ENCODE measurements around the gene CBX1.
"Not testable (repeated sequence)": the region's sequence is repeated elsewhere in the genome, so short reads cannot be mapped to it uniquely, and the experiment has no call there.

The CBX1 gene

DNA sequence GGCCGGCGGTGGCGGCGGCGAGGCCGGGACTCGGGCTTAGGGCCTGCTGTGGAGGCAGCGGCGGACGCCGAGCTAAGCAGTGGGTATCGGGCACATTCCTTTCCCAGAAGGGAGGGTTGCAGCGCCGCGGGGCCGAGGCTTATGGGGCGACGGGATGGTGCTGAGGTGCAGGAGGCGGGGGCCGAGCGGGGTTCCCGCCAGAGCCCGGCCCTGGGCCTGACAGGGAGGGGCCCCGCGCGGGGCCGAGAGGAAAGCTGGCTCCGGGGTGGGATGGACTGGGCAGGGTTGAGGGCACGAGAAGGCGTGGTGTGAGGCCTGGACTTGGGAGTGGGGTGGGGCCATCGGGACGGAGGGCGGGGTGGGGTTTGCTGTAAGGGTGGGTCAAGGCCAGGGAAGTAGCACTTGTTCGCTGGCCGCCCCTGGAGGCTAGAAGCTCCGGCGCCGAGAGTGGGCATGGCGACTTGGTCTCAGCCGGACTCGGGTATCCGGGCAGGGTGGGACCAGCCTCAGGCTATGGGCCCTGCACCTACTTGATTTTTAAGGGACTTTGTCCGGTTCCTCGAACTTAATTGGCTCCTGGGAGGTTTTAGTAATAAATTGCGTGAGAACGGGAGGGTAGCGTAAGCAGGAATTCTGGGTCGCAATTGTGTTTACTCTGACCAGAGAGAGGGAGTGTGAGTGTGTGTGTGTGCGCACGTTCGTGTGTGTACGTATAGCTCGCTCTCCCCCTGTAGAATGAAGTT lies 52.7 kb downstream of the CBX1 start:
- peak; percentile 91 for DNase-seq

DNA sequence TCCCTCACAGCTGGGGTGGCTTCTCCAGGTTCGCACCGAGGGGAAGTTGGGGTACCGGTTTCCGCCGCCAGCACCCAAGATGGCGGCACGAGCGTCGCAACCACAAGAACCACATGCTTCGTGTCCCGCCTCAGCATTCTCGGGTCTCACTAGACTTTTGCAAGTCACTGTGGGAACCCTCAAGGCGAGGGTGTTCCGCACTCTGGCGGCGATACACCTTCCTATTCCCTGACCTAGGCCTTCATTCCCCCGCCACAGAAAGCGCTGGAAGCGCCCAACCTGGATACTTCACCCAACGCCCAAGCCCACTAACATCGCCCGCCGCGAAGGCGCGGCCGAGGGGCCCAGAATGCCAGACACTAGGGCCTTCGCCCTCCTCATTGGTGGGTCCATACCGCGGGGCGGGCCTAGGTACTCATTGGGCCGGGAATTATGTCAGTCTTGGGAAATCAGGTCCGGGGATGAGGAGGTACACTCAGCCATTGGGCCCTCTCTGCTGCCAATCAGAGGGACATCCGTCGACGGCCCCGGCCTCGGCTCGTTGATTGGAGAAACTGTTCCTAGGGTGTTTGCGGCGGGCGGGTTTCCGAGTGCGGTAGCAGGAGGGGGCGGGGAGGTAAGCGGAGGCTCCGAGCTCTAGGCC lies 53.4 kb downstream of the CBX1 start, which contains the start of gene NFE2L1:
Gene NFE2L1 (plus strand): TSS at position 619 of the 643 bp plus-strand sequence. CDS start 2,760 bp downstream, outside the sequence.
- DNase-seq = peak; percentile 100

- no peak for DNase-seq
These were observed 54.1 kb downstream of the CBX1 start for GRCh38 chr17:48047113-48047740.

GRCh38 chr17:48046296-48046695 lies 55.0 kb downstream of the CBX1 start:
- no peak for DNase-seq

- no peak for DNase-seq
These were observed 55.8 kb downstream of the CBX1 start for GRCh38 chr17:48045316-48046001.

- DNase-seq = no peak
These were observed 56.4 kb downstream of the CBX1 start for GRCh38 chr17:48044851-48045250.

DNA sequence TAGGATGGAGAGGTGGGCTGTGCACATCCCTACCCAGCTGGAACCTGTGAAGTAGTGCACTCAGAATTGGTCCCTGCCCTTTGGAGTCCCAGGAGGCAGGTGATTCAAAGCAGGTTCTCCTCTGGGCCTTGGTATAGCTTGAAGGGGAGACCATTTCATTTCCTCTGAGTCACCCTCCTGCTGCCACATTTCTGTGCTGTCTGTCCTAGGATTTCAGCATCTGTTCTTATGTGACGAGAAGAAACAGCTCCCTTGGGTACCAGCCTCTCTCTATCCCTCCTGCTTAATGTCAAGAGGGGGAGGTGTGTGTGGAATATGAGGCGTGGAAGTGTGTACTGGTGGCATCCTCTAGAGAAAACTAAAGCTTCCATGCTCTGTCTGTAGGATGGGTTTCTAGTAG lies 58.1 kb downstream of the CBX1 start:
- no peak for DNase-seq

DNA sequence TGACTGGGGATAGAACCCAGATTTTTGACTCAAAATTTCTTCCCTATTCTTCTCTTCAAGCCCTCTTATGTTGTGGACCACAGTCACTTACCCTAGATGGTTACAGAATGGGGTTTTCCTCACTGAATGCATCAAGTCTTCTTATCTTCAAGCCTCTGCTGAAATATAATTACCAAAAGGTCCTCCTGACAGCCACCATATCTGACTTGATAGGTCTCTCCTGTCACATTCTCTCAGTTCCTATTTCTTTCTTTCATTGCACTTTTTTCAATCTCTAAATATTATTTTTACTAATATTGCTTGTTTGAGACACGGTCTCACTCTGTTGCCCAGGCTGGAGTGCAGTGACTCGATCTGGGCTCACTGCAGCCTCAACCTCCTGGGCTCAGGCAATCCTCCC lies 62.6 kb downstream of the CBX1 start:
- no peak for DNase-seq

GRCh38 chr17:48037838-48038323 lies 63.4 kb downstream of the CBX1 start:
- DNase-seq = peak; percentile 51

GRCh38 chr17:48037036-48037837 lies 64.0 kb downstream of the CBX1 start, which contains the start of gene COPZ2:
COPZ2 (minus strand) TSS chr17:48037797; CDS start chr17:48037777, 20 bp downstream.
- DNase-seq = peak; percentile 52

DNA sequence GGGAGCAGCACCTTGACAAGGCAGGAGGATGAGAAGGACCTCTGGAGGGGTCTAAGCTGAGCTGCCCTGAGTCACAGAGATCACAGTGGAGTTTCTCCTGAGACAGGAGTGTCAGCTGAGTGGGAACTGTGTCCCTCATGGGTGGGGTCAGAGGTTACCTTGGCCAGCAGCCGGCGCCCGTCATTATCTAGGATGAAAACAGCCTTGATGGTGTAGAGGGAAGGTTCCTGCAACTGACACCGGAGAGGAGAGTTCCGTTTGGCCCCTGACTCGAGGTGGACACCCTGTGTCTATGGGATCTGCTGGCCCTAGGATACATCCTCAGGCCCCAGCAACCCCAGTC lies 64.6 kb downstream of the CBX1 start:
- no peak for DNase-seq

DNA sequence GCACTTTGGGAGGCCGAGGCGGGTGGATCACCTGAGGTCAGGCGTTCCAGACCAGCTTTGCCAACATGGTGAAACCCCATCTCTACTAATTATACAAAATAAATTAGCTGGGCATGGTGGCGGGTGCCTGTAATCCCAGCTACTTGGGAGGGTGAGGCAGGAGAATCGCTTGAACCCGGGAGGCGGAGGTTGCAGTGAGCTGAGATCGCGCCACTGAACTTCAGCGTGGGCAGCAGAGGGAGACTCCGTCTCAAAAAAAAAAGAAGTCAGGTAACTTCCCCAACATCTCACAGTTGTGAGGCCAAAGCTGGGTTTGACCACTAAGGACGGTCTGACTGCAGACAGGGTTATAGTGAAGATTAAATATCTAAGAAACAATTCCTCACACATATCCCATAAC lies 66.5 kb downstream of the CBX1 start:
- not testable (repeated sequence) for DNase-seq

DNA sequence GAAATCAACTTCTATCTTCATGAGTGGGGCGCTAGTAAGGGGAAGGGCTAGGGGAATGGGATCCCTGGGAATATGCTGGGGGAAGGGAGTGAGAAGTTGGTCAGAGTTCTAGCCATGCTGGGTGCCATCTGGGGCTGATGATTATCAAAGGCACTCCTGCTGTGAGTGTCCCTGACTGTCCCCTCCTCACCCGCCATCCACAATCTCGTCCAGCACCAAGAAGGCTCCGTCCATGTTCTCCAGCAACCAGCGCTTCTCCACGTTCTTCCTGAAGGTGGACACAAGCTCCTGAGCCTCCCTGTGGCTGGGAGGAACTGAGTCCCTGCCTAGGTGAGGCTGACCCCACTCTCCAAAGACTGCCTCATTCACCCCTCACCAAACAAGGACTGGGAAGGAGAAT lies 69.3 kb downstream of the CBX1 start:
- no peak for DNase-seq

DNA sequence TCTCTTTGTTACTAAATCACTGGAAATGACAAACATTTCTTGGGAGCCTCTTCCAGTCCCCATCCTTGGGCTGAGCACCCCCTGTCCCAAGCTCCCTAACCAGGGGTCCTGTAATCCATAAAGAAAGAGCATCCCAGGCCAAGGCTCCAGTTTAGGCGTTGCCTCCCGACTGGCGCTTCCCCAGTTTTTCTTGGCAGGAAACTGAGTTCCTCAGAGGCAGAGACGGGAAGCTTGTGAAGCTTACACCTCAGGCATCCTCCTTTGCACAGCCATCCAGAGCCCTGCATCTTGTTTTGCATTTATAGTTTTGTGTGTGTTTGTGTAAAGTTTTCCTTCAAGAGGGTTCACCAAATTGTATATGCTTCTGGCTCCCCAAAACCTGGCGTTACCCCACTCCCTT lies 70.7 kb downstream of the CBX1 start:
- no peak for DNase-seq

- no peak for DNase-seq
These were observed 72.5 kb downstream of the CBX1 start for GRCh38 chr17:48028736-48029135.

- DNase-seq = no peak
These were observed 73.8 kb downstream of the CBX1 start for GRCh38 chr17:48027322-48027981.

- DNase-seq = peak; percentile 95
These were observed 74.6 kb downstream of the CBX1 start for GRCh38 chr17:48026502-48027321.

GRCh38 chr17:48025904-48026501 lies 75.3 kb downstream of the CBX1 start:
- DNase-seq = no peak

DNA sequence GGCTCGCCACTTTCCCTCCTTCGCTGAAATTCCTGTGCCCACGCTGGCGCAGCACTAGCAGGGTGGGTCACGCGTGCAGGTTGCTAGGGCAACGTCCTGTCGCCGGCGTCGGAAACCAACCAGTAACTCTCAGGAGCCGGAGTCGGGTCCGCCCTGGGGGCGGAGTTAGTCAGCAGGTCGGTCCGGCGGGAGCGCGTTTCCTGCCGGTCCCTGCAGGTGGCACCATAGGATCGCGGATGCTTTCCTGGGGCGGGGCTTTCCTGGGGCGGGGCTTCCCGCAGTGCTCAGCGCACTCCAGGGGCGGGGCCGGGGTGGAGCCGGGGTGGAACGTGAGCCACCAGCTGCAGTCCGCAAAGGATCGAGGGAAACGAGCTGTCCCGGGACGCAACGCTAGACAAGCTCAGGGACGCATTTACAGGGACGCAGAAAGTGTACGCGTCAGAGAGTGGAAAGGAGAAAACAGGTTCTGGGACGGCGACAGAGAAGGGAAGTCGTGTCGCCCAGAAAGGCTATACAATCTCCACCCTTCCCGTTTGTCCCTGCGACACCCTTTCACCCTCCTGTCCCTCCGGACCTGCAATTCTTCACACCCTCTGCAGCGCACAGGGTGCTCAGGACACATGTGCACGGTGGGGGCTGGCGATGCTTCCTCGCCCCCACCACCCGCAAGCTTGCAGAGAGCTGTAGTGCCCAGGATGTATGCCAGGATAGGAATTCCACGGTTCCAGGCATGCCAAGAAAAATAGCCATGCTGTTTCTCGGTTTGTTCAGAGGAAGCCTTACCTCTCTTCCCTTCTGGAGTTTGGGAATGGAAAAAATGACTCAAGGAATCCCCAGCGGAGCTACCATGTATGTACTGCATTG lies 76.0 kb downstream of the CBX1 start:
- peak; percentile 98 for DNase-seq
